H1 (cell line): ENCODE results near the gene TARP.

Experiments
- CBX8 ChIP-seq: fragments of 300-800, 300-1000 bp; sonication (generic); IDR thresholded peaks from 2 replicates; pipeline ENCODE4 v1.7.1; 2016; ENCODE audit warnings: low read depth, low read length, borderline replicate concordance
- CEBPB ChIP-seq: IDR thresholded peaks from 2 replicates; pipeline ENCODE4 v1.6.1; 2012; ENCODE audit warnings: low read depth, low read length
- CREB1 ChIP-seq: IDR thresholded peaks from 2 replicates; pipeline ENCODE4 v1.6.1; 2012; ENCODE audit warnings: inconsistent platforms
- EZH2 ChIP-seq: fragments of 200-600 bp; sonication (generic); IDR thresholded peaks from 2 replicates; pipeline ENCODE4 v1.7.1; 2012; ENCODE audit warnings: low read depth, mild to moderate bottlenecking, moderate library complexity, low read length, inconsistent platforms; ENCODE audit not compliant: severe bottlenecking
- GABPA ChIP-seq: IDR thresholded peaks from 2 replicates; pipeline ENCODE4 v1.6.1; 2011; ENCODE audit warnings: mild to moderate bottlenecking, low read length, moderate library complexity, borderline replicate concordance; ENCODE audit not compliant: insufficient read depth
- GTF2F1 ChIP-seq: IDR thresholded peaks from 2 replicates; pipeline ENCODE4 v1.6.1; 2012; ENCODE audit warnings: low read depth, low read length, improper control_type of control experiment, borderline replicate concordance
- POLR2A ChIP-seq, 2 experiments: IDR thresholded peaks; 1 replicate in 1 of 2; 2 replicates in 1 of 2; pipeline ENCODE4 v1.6.1; 2011; ENCODE audit warnings: low read depth in 2 of 2, low read length in 2 of 2, mild to moderate bottlenecking in 2 of 2; ENCODE audit errors: control extremely low read depth in 1 of 2
- POLR2AphosphoS5 ChIP-seq: IDR thresholded peaks from 2 replicates; pipeline ENCODE4 v1.6.1; 2011; ENCODE audit warnings: low read depth, low read length
- SUZ12 ChIP-seq: fragments of 200-600 bp; sonication (generic); IDR thresholded peaks from 2 replicates; pipeline ENCODE4 v1.6.1; 2012; ENCODE audit warnings: mild to moderate bottlenecking, inconsistent platforms, low read length, moderate library complexity, mixed read lengths
- TF ChIP-seq, protein P1 (sequence below), 3 experiments: IDR thresholded peaks; 1 replicate in 2 of 3; 2 replicates in 1 of 3; pipeline versions ENCODE4 v1.5.1 to v1.6.1; 2011; ENCODE audit warnings: low read length in 3 of 3, mild to moderate bottlenecking in 3 of 3, inconsistent platforms in 2 of 3, low read depth in 1 of 3, moderate library complexity in 1 of 3; ENCODE audit not compliant: insufficient read depth in 1 of 3; ENCODE audit errors: control extremely low read depth in 1 of 3
- TF ChIP-seq, protein P2 (sequence below): IDR thresholded peaks from 2 replicates; pipeline ENCODE4 v1.6.1; 2011; ENCODE audit warnings: low read depth, mild to moderate bottlenecking, low read length; ENCODE audit not compliant: insufficient read depth

DNA sequence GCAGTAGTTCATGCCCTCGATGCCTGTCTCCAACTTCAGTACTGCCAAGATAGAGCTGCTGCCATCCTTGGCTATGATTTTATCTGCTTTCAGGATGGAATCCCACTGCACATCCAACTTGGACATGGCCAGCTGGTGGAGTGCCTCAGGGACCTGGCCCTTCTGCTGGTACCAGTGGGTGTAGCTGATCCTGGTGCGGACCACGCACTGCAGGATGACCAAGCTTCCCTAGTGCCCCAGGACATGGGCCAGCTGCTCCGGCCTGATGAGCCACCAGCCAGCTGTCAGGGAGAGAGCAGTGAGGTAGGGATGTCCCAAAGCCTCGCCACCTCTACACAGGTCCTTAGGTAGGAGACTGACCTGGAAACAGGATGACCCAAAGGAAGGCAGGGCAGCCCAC is 49.0 kb upstream of the TARP start:
- TF ChIP-seq CREB1 = no peak
- TF ChIP-seq, protein P1, sequence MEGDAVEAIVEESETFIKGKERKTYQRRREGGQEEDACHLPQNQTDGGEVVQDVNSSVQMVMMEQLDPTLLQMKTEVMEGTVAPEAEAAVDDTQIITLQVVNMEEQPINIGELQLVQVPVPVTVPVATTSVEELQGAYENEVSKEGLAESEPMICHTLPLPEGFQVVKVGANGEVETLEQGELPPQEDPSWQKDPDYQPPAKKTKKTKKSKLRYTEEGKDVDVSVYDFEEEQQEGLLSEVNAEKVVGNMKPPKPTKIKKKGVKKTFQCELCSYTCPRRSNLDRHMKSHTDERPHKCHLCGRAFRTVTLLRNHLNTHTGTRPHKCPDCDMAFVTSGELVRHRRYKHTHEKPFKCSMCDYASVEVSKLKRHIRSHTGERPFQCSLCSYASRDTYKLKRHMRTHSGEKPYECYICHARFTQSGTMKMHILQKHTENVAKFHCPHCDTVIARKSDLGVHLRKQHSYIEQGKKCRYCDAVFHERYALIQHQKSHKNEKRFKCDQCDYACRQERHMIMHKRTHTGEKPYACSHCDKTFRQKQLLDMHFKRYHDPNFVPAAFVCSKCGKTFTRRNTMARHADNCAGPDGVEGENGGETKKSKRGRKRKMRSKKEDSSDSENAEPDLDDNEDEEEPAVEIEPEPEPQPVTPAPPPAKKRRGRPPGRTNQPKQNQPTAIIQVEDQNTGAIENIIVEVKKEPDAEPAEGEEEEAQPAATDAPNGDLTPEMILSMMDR (IDR thresholded peaks at IDR 0.05; ENCODE audit: control extremely low read depth in 1 of 3, insufficient read depth in 1 of 3, low read depth in 1 of 3, low read length in 3 of 3) = no peak
- no peak for TF ChIP-seq POLR2AphosphoS5
- TF ChIP-seq EZH2 = no peak
- TF ChIP-seq POLR2A (IDR thresholded peaks at IDR 0.05; ENCODE audit: control extremely low read depth in 1 of 2, low read depth in 2 of 2, low read length in 2 of 2) = no peak
- no peak for TF ChIP-seq GABPA
- no peak for TF ChIP-seq CEBPB
- TF ChIP-seq, protein P2, sequence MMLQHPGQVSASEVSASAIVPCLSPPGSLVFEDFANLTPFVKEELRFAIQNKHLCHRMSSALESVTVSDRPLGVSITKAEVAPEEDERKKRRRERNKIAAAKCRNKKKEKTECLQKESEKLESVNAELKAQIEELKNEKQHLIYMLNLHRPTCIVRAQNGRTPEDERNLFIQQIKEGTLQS = no peak
- no peak for TF ChIP-seq GTF2F1
- no peak for TF ChIP-seq CBX8
- TF ChIP-seq SUZ12 = no peak
